A673 (cell line): ENCODE data around the gene B4GALNT3.

Experiments used
- CTCF ChIP-seq: fragments of 300-800, 200-600 bp; sonication (generic); conservative IDR thresholded peaks from 2 replicates; pipeline ENCODE4 v1.5.1; 2017; ENCODE audit warnings: low read depth, mild to moderate bottlenecking, antibody characterized with exemption, low read length, moderate library complexity, mixed read lengths
- EZH2 ChIP-seq: fragments of 200-600 bp; sonication (generic); IDR thresholded peaks from 2 replicates; pipeline ENCODE4 v1.6.1; 2017; ENCODE audit warnings: borderline replicate concordance, low read depth, mild to moderate bottlenecking, mixed read lengths, antibody characterized with exemption, low read length; ENCODE audit not compliant: poor library complexity, severe bottlenecking

- TF ChIP-seq CTCF, result no peak
- no peak for TF ChIP-seq EZH2
Observed at GRCh38 chr12:587132-588023, 127.6 kb downstream of the B4GALNT3 start.
